GM12873 (cell line): ENCODE measurements around the gene RAB25.

Source experiments
- TF ChIP-seq, protein P1 (sequence below): IDR thresholded peaks from 2 replicates; pipeline ENCODE4 v1.5.1; 2012; ENCODE audit warnings: low read depth, mild to moderate bottlenecking, moderate library complexity, low read length, control low read depth; ENCODE audit not compliant: insufficient read depth; ENCODE audit errors: missing control alignments

Gene RAB25

DNA sequence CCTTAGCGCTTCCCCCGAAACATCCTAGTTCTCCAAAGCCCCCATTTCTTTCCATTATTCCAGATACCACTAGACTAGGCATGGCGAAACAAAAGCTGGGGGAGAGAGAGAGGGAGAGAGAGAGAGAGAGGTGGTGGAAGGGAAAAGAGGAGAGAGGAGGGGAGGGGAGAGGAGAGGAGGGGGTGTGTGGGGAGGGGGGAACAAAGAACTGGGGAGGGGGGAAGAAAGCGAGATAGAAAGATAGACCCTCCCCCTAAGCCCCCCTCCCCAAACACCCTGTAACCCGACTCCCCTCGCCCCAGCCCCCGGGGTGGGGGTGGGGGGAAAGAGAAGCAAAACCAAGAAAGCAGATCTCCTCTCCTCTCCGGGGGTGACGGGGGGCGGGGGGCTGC lies 21.0 kb downstream of the RAB25 start:
- TF ChIP-seq, protein P1, sequence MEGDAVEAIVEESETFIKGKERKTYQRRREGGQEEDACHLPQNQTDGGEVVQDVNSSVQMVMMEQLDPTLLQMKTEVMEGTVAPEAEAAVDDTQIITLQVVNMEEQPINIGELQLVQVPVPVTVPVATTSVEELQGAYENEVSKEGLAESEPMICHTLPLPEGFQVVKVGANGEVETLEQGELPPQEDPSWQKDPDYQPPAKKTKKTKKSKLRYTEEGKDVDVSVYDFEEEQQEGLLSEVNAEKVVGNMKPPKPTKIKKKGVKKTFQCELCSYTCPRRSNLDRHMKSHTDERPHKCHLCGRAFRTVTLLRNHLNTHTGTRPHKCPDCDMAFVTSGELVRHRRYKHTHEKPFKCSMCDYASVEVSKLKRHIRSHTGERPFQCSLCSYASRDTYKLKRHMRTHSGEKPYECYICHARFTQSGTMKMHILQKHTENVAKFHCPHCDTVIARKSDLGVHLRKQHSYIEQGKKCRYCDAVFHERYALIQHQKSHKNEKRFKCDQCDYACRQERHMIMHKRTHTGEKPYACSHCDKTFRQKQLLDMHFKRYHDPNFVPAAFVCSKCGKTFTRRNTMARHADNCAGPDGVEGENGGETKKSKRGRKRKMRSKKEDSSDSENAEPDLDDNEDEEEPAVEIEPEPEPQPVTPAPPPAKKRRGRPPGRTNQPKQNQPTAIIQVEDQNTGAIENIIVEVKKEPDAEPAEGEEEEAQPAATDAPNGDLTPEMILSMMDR: no peak

DNA sequence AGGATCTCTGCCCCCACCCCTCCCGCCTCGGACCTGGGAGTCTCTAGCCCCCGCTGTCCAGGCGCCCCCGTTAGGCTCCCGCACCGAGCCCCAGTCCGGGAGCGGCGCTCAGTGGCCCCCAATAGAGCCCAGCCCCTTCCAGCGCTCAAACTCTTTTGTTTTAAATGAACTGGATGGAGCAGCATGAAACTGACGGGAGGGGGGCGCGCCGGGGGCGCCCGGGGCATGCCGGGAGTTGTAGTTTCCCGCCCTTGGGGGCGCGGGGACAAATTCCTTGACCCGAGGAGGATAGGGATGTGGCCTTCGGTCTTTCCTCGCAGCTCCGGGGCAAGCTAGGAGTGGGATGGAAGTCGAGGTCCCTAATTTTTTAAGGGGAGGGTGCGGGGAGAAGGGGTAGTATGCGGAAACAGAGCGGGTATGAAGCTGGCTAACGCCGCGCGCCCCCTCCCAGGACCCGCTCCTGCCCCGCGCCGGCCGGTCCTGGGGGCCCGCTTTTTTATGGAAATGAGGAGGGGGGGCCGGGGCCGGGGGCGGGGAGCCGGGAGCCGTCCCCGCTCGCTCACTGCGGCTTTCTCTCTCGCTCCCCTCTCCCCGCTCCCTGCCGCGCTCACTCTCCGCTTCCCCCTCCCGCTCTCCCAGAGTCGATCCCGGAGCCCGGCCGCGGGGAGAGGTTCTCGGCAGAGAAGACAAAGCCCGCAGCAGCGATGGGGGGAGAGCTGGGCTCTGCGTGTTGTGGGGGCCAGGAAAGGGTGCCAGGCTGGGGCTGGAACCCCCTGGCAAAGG lies 21.5 kb downstream of the RAB25 start, which contains the start of gene MEX3A:
TSS of gene MEX3A (minus strand) at position 157 of the 783 bp plus-strand sequence. CDS start 467 bp downstream, outside the sequence.
- TF ChIP-seq, protein P1: no peak

DNA sequence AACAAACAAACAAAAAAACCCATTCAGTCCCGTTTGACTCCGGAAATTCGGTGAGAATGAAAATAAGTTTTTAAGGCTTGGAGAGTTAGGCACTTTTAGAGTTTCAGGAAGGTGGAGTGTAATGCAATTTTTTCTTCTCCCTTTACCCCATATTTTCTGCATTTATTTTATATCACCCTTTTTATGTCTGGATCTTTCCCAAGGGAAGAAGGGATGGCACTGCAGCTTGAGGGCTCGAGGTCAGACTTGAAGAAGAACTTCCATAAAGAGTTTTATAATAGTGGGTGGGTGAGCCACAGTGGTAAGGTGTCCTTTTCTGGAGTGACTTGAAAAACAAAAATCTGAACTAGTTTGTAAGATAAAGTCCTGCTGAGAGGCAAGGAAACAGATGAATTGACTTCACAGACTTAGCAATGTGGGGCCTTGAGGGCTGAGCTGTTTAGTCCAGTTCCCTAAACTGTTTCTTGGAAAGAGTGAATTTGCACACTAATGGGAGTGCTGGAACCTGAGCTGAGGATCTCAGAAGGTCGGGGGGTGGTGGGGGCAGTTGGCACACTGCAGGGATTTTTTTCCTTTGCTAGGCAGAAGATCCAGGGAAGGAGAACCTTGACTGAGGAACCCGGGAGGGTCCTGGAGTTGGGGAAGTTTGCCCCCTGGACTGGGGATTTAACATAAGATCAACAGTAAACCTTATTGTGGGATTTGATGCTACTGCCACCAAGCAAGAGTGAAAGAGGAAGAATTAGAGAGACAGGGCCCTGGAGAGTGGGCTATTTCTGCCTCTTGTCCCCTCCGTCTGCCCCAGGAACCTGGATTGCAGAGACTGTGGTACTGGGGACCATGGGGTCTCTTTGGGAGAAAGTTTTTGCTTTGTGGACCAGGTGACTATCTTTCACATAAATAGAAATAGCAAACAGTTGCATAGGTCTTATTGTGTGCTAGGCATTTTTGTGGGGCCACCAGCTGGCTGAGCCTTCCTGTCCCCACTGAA lies 23.1 kb downstream of the RAB25 start:
- TF ChIP-seq, protein P1: no peak

DNA sequence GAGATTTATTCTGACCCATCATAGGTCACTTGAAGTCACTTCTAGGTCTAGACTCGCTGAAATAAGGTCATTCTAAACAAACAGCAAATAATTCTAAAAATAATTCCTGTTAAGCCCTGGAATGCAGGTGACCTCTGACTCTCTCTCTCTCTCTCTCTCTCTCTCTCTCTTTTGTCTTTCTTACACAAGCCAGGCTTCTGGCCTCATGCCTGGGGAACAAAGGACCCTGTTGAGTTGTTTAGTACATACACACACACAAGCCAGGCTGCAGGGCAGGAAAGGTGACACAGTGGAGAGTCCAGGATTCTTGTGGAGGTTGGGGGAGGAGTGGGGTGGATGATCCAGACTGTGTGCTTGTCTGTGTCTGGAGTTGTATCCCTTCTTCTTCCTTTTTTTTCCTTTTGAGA lies 25.3 kb downstream of the RAB25 start:
- TF ChIP-seq, protein P1: no peak

DNA sequence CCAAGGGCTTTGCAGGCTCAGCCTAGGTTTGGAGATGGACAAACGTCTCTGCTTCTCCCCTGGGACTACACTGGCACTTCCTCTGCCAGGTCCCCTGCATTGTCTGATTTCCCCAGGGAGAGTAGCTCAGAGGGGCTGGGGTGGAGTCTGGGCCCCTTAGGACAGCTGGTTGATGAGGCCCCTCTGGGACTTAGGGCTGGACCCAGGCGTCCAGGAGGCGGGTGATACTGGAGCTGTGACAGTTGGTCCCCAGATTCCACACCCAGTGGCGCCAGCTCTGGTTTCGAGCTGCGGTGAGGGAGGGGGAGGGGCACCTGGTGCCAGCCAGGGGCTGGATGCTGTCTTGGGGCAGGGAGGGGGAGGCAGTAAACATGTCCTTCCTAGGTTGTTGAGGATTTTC lies 28.7 kb downstream of the RAB25 start:
- TF ChIP-seq, protein P1: no peak

DNA sequence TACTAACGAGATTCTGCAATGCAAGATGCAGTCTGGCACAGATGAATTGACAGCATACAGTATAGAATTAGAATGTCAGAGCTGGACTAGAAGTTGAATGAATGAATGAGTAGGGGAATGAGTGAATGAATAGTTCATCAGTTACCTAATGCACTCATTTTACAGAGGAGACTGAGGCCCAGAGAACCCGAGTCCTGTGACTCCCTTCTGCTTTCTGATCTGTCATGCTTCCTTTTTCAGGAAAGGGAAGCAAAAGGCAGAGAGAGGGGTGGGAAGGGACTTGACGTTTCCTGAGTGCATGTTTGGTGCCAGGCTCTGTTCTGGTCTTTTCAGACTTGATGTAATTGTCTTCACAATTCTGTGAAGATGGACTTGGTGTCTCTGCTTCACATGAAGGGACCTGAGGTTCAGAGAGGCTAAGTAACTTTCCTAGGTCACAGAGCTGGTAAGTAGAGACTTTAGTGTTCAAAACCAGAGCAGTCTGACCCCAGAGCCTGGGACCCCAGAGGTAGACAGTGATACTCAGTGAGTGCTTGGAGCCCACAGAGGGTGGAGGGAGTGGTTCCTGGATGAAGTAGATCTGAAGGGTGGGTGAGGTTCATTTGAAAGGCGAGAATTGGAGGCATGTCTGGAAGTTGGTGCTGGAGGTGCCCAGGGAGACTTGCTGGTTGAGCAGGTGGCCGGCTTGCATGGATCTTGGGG lies 29.3 kb downstream of the RAB25 start:
- TF ChIP-seq, protein P1: no peak
